ENCODE results near the gene CYP4A22.
A peak's percentile ranks its signal among the peaks of the same experiment; 100 is the strongest.
"Not testable (repeated sequence)": the region's sequence is repeated elsewhere in the genome, so short reads cannot be mapped to it uniquely, and the experiment has no call there.

The CYP4A22 gene

GRCh38 chr1:47143654-47144053 lies 6.4 kb downstream of the CYP4A22 start:
- DNase-seq (ENCODE audit: low spot score); in situ Hi-C loops (cut with MboI; ENCODE audit: low pct_unique_long_range_greater_than_20kb, low sequenced_read_pairs, unreplicated experiment): not testable (repeated sequence)
- TF ChIP-seq, protein P1, sequence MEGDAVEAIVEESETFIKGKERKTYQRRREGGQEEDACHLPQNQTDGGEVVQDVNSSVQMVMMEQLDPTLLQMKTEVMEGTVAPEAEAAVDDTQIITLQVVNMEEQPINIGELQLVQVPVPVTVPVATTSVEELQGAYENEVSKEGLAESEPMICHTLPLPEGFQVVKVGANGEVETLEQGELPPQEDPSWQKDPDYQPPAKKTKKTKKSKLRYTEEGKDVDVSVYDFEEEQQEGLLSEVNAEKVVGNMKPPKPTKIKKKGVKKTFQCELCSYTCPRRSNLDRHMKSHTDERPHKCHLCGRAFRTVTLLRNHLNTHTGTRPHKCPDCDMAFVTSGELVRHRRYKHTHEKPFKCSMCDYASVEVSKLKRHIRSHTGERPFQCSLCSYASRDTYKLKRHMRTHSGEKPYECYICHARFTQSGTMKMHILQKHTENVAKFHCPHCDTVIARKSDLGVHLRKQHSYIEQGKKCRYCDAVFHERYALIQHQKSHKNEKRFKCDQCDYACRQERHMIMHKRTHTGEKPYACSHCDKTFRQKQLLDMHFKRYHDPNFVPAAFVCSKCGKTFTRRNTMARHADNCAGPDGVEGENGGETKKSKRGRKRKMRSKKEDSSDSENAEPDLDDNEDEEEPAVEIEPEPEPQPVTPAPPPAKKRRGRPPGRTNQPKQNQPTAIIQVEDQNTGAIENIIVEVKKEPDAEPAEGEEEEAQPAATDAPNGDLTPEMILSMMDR (IDR thresholded peaks at IDR 0.05; ENCODE audit: extremely low read depth, insufficient read depth, missing control alignments) = peak; percentile 33

GRCh38 chr1:47146495-47146894 lies 9.3 kb downstream of the CYP4A22 start:
- in situ Hi-C loops (cut with MboI; ENCODE audit: low pct_unique_long_range_greater_than_20kb, low sequenced_read_pairs, unreplicated experiment); DNase-seq (ENCODE audit: low spot score): not testable (repeated sequence)

GRCh38 chr1:47147047-47147785 lies 10.0 kb downstream of the CYP4A22 start:
- in situ Hi-C loops (cut with MboI; ENCODE audit: low pct_unique_long_range_greater_than_20kb, low sequenced_read_pairs, unreplicated experiment) = no loop called here
- TF ChIP-seq, protein P1 (IDR thresholded peaks at IDR 0.05; ENCODE audit: extremely low read depth, insufficient read depth, missing control alignments) = no peak
- DNase-seq (ENCODE audit: low spot score) = no peak

- in situ Hi-C loops (cut with MboI; ENCODE audit: low pct_unique_long_range_greater_than_20kb, low sequenced_read_pairs, unreplicated experiment); DNase-seq (ENCODE audit: low spot score): not testable (repeated sequence)
These were observed 11.9 kb downstream of the CYP4A22 start for GRCh38 chr1:47149162-47149561.

DNA sequence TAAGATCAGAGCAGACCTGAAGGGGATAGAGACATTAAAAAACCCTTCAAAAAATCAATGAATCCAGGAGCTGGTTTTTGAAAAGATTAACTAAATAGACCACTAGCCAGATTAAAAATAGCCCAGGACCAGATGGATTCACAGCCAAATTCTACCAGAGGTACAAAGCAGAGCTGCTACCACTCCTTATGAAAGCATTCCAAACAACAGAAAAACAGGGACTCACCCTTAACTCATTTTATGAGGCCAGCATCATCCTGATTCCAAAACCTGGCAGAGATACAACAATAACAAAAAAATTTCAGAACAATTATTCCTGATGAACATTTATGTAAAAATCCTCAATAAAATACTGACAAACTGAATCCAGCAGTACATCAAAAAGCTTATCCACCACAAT lies 19.2 kb downstream of the CYP4A22 start:
- in situ Hi-C loops (cut with MboI; ENCODE audit: low pct_unique_long_range_greater_than_20kb, low sequenced_read_pairs, unreplicated experiment); DNase-seq (ENCODE audit: low spot score): not testable (repeated sequence)

DNA sequence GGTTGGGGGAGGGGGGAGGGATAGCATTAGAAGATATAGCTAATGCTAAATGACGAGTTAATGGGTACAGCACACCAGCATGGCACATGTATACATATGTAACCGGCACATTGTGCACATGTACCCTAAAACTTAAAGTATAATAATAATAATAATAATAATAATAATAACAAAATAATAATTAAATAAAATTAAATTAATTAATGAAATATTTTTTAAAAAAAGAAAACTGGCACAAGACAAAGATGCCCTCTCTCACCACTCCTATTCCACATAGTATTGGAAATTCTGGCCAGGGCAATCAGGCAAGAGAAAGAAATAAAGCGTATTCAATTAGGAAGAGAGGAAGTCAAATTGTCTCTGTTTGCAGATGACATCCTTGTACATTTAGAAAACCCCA lies 20.7 kb downstream of the CYP4A22 start:
- DNase-seq (ENCODE audit: low spot score); in situ Hi-C loops (cut with MboI; ENCODE audit: low pct_unique_long_range_greater_than_20kb, low sequenced_read_pairs, unreplicated experiment): not testable (repeated sequence)

- TF ChIP-seq, protein P1 (IDR thresholded peaks at IDR 0.05; ENCODE audit: extremely low read depth, insufficient read depth, missing control alignments) = no peak
- DNase-seq (ENCODE audit: low spot score) = no peak
- in situ Hi-C loops (cut with MboI; ENCODE audit: low pct_unique_long_range_greater_than_20kb, low sequenced_read_pairs, unreplicated experiment) = no loop called here
These were observed 23.5 kb downstream of the CYP4A22 start for GRCh38 chr1:47160716-47161115.

- no peak for DNase-seq (ENCODE audit: low spot score)
- in situ Hi-C loops (cut with MboI; ENCODE audit: low pct_unique_long_range_greater_than_20kb, low sequenced_read_pairs, unreplicated experiment) = no loop called here
- TF ChIP-seq, protein P1 (IDR thresholded peaks at IDR 0.05; ENCODE audit: extremely low read depth, insufficient read depth, missing control alignments) = no peak
These were observed 24.2 kb downstream of the CYP4A22 start for GRCh38 chr1:47161298-47162040.

Data from GM13977 (cell line).